ENCODE results near the gene CNDP1.
"Not testable (repeated sequence)": the region's sequence is repeated elsewhere in the genome, so short reads cannot be mapped to it uniquely, and the experiment has no call there.

CNDP1 gene

GRCh38 chr18:74498712-74499627 lies 35.3 kb upstream of the CNDP1 start:
- Histone ChIP-seq H3K4me3 (ENCODE audit: low read length) (no peak overlapping the region), H3K36me3 (ENCODE audit: insufficient read depth, low read length) (peaks cover 33% of the 10 kb centered on the region), H2AFZ (ENCODE audit: low read depth, low read length) (no peak overlapping the region), H3K27me3 (ENCODE audit: insufficient read depth, low read length) (no peaks in the 10 kb centered on the region), H3K4me1 (ENCODE audit: insufficient read depth, low read length) (peaks cover 7% of the 10 kb centered on the region), H3K9me3 (ENCODE audit: low read length) (no peaks in the 10 kb centered on the region)

GRCh38 chr18:74499633-74500032 lies 34.7 kb upstream of the CNDP1 start:
- Histone ChIP-seq H3K4me3 (ENCODE audit: low read length) (no peak overlapping the region), H3K4me1 (ENCODE audit: insufficient read depth, low read length) (peaks cover 7% of the 10 kb centered on the region), H3K36me3 (ENCODE audit: insufficient read depth, low read length) (peaks cover 39% of the 10 kb centered on the region), H2AFZ (ENCODE audit: low read depth, low read length) (no peak overlapping the region), H3K27me3 (ENCODE audit: insufficient read depth, low read length) (no peaks in the 10 kb centered on the region), H3K9me3 (ENCODE audit: low read length) (no peaks in the 10 kb centered on the region)

- Histone ChIP-seq H3K4me1 (ENCODE audit: insufficient read depth, low read length) (peaks cover 7% of the 10 kb centered on the region), H3K36me3 (ENCODE audit: insufficient read depth, low read length) (peaks cover 43% of the 10 kb centered on the region), H3K27me3 (ENCODE audit: insufficient read depth, low read length) (no peaks in the 10 kb centered on the region), H3K9me3 (ENCODE audit: low read length) (no peaks in the 10 kb centered on the region), H2AFZ (ENCODE audit: low read depth, low read length) (no peak overlapping the region), H3K4me3 (ENCODE audit: low read length) (no peak overlapping the region)
Observed at GRCh38 chr18:74500372-74500771, 33.9 kb upstream of the CNDP1 start.

- not testable (repeated sequence) for H3K27me3 ChIP-seq (ENCODE audit: insufficient read depth, low read length); H2AFZ ChIP-seq (ENCODE audit: low read depth, low read length); H3K4me3 ChIP-seq (ENCODE audit: low read length); H3K4me1 ChIP-seq (ENCODE audit: insufficient read depth, low read length); H3K9me3 ChIP-seq (ENCODE audit: low read length)
- H3K36me3 ChIP-seq (ENCODE audit: insufficient read depth, low read length): peaks cover 46% of the 10 kb centered on the region
Observed at GRCh38 chr18:74500774-74501173, 33.5 kb upstream of the CNDP1 start.

GRCh38 chr18:74501386-74501785 lies 32.9 kb upstream of the CNDP1 start:
- no peak overlapping the region for H2AFZ ChIP-seq (ENCODE audit: low read depth, low read length)
- peaks cover 47% of the 10 kb centered on the region for H3K36me3 ChIP-seq (ENCODE audit: insufficient read depth, low read length)
- H3K4me3 ChIP-seq (ENCODE audit: low read length): no peak overlapping the region

GRCh38 chr18:74503137-74503536 lies 31.2 kb upstream of the CNDP1 start:
- no peak overlapping the region for H3K4me3 ChIP-seq (ENCODE audit: low read length)
- no peaks in the 10 kb centered on the region for H3K4me1 ChIP-seq (ENCODE audit: insufficient read depth, low read length)
- H2AFZ ChIP-seq (ENCODE audit: low read depth, low read length): no peak overlapping the region
- no peaks in the 10 kb centered on the region for H3K27me3 ChIP-seq (ENCODE audit: insufficient read depth, low read length)
- peaks cover 59% of the 10 kb centered on the region for H3K36me3 ChIP-seq (ENCODE audit: insufficient read depth, low read length)
- H3K9me3 ChIP-seq (ENCODE audit: low read length): no peaks in the 10 kb centered on the region

More at GRCh38 chr18:74501386-74501785, 32.9 kb upstream of the CNDP1 start:
- no peaks in the 10 kb centered on the region for H3K27me3 ChIP-seq (ENCODE audit: insufficient read depth, low read length)
- no peaks in the 10 kb centered on the region for H3K9me3 ChIP-seq (ENCODE audit: low read length)
- peaks cover 7% of the 10 kb centered on the region for H3K4me1 ChIP-seq (ENCODE audit: insufficient read depth, low read length)

GRCh38 chr18:74505776-74506175 lies 28.5 kb upstream of the CNDP1 start:
- Histone ChIP-seq H3K27me3 (ENCODE audit: insufficient read depth, low read length) (no peaks in the 10 kb centered on the region), H3K36me3 (ENCODE audit: insufficient read depth, low read length) (peaks cover 76% of the 10 kb centered on the region), H2AFZ (ENCODE audit: low read depth, low read length) (no peak overlapping the region), H3K4me3 (ENCODE audit: low read length) (no peak overlapping the region), H3K4me1 (ENCODE audit: insufficient read depth, low read length) (no peaks in the 10 kb centered on the region), H3K9me3 (ENCODE audit: low read length) (no peaks in the 10 kb centered on the region)

- Histone ChIP-seq H3K4me3 (ENCODE audit: low read length) (no peak overlapping the region), H3K27me3 (ENCODE audit: insufficient read depth, low read length) (no peaks in the 10 kb centered on the region), H3K4me1 (ENCODE audit: insufficient read depth, low read length) (no peaks in the 10 kb centered on the region), H3K9me3 (ENCODE audit: low read length) (no peaks in the 10 kb centered on the region), H3K36me3 (ENCODE audit: insufficient read depth, low read length) (peaks cover 74% of the 10 kb centered on the region), H2AFZ (ENCODE audit: low read depth, low read length) (no peak overlapping the region)
Observed at GRCh38 chr18:74506448-74507084, 27.7 kb upstream of the CNDP1 start.

- H3K36me3 ChIP-seq (ENCODE audit: insufficient read depth, low read length): peaks cover 77% of the 10 kb centered on the region
- no peak overlapping the region for H3K4me3 ChIP-seq (ENCODE audit: low read length)
- H3K9me3 ChIP-seq (ENCODE audit: low read length): no peaks in the 10 kb centered on the region
- no peaks in the 10 kb centered on the region for H3K27me3 ChIP-seq (ENCODE audit: insufficient read depth, low read length)
- H2AFZ ChIP-seq (ENCODE audit: low read depth, low read length): no peak overlapping the region
- H3K4me1 ChIP-seq (ENCODE audit: insufficient read depth, low read length): no peaks in the 10 kb centered on the region
Observed at GRCh38 chr18:74507097-74507881, 27.0 kb upstream of the CNDP1 start.

- H3K36me3 ChIP-seq (ENCODE audit: insufficient read depth, low read length): peaks cover 78% of the 10 kb centered on the region
- H2AFZ ChIP-seq (ENCODE audit: low read depth, low read length): no peak overlapping the region
- no peaks in the 10 kb centered on the region for H3K4me1 ChIP-seq (ENCODE audit: insufficient read depth, low read length)
- H3K4me3 ChIP-seq (ENCODE audit: low read length): no peak overlapping the region
- H3K9me3 ChIP-seq (ENCODE audit: low read length): no peaks in the 10 kb centered on the region
- no peaks in the 10 kb centered on the region for H3K27me3 ChIP-seq (ENCODE audit: insufficient read depth, low read length)
Observed at GRCh38 chr18:74507927-74508326, 26.4 kb upstream of the CNDP1 start.

GRCh38 chr18:74508366-74508765 lies 25.9 kb upstream of the CNDP1 start:
- H3K4me3 ChIP-seq (ENCODE audit: low read length): no peak overlapping the region
- H3K9me3 ChIP-seq (ENCODE audit: low read length): no peaks in the 10 kb centered on the region
- H2AFZ ChIP-seq (ENCODE audit: low read depth, low read length): no peak overlapping the region
- no peaks in the 10 kb centered on the region for H3K27me3 ChIP-seq (ENCODE audit: insufficient read depth, low read length)
- H3K4me1 ChIP-seq (ENCODE audit: insufficient read depth, low read length): no peaks in the 10 kb centered on the region
- H3K36me3 ChIP-seq (ENCODE audit: insufficient read depth, low read length): peaks cover 78% of the 10 kb centered on the region

- H3K9me3 ChIP-seq (ENCODE audit: low read length): no peaks in the 10 kb centered on the region
- no peaks in the 10 kb centered on the region for H3K27me3 ChIP-seq (ENCODE audit: insufficient read depth, low read length)
- no peaks in the 10 kb centered on the region for H3K4me1 ChIP-seq (ENCODE audit: insufficient read depth, low read length)
- H3K4me3 ChIP-seq (ENCODE audit: low read length): no peak overlapping the region
- peaks cover 80% of the 10 kb centered on the region for H3K36me3 ChIP-seq (ENCODE audit: insufficient read depth, low read length)
- no peak overlapping the region for H2AFZ ChIP-seq (ENCODE audit: low read depth, low read length)
Observed at GRCh38 chr18:74508821-74509225, 25.5 kb upstream of the CNDP1 start.
